C4-2B (cell line): Measurements from ENCODE around the gene HDAC4.
"Not testable (repeated sequence)": the region's sequence is repeated elsewhere in the genome, so short reads cannot be mapped to it uniquely, and the experiment has no call there.

Experiments
- CTCF ChIP-seq: fragments of 450-650 bp; conservative IDR thresholded peaks from 2 replicates; pipeline ENCODE4 v1.5.1; 2017; ENCODE audit warnings: mild to moderate bottlenecking
- ZFX ChIP-seq: fragments of 450-650 bp; IDR thresholded peaks from 2 replicates; pipeline ENCODE4 v1.6.1; 2017

DNA sequence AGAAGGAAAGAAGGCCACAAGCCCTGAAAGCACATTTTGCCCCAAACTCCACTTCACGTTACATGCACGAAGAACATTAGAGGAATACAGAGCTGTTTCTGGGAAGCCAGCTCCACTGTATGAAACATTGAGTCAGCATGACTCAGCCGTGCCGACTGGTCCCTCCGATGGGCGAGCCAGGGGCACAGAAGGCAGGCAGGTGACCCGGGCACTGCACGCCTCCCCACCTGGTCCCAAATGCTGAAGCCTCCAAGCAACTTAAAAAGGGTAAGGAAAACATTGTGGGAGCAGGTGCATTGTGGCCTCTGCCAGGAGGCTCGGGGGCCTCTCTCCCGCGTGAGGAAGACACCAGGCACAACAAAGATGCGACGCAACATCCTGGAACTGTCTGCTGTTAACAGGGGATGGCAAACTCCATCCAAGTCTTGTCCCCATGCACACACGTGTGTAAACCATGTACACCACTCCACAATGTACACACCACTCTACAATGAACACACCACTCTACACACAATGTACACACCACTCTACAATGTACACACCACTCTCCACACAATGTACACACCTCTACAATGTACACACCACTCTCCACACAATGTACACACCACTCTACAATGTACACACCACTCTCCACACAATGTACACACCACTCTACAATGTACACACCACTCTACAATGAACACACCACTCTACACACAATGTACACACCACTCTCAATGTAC lies 120.4 kb downstream of the HDAC4 start:
- TF ChIP-seq CTCF, ZFX: not testable (repeated sequence)
